AG04449 (cell line): Measurements from ENCODE around the gene GPR83.

Experiments used
- CTCF ChIA-PET: fragments of 350-600 bp; formaldehyde crosslinking; extraction: SDS; loops from one replicate; lab custom pipeline; 2021; ENCODE audit warnings: antibody characterized with exemption; lab: Yijun Ruan, JAX
- POLR2A ChIA-PET: fragments of 400-600, 350-600 bp; formaldehyde crosslinking; extraction: SDS; loops from one replicate; lab custom pipeline; 2020; ENCODE audit warnings: antibody characterized with exemption, inconsistent platforms; lab: Yijun Ruan, JAX
- DNase-seq: peaks from one replicate; pipeline ENCODE4 v3.0.0-alpha.2; 2010; ENCODE audit warnings: low read depth, low spot score
- H3K4me3 ChIP-seq: 2 replicates; pipeline ENCODE4 v1.5.1; 2011; ENCODE audit warnings: low read depth, mild to moderate bottlenecking, control low read depth, low read length
- CTCF ChIP-seq: IDR thresholded peaks from one replicate; pipeline ENCODE4 v1.5.1; 2011; ENCODE audit warnings: mild to moderate bottlenecking, moderate library complexity, low read length, control low read depth, inconsistent platforms; ENCODE audit not compliant: insufficient read depth; ENCODE audit errors: missing control alignments

Gene GPR83

GRCh38 chr11:94328587-94329080 is 72.6 kb downstream of the GPR83 start:
- POLR2A ChIA-PET, result no interaction called here
- H3K4me3 ChIP-seq, result no peak overlapping the region
- TF ChIP-seq CTCF, result no peak
- CTCF ChIA-PET, result no interaction called here
- DNase-seq, result no peak
